Astrocyte of the spinal cord (primary cell): ENCODE results near the gene KLF16.

Experiments
- DNase-seq: peaks from one replicate; pipeline ENCODE4 v3.0.0; 2011; ENCODE audit warnings: low read depth, low spot score
- H3K4me3 ChIP-seq: 2 replicates; pipeline ENCODE4 v1.5.1; 2011; ENCODE audit warnings: low read depth, mild to moderate bottlenecking, low read length, moderate library complexity
- CTCF ChIP-seq: IDR thresholded peaks from 2 replicates; pipeline ENCODE4 v1.5.1; 2012; ENCODE audit warnings: low read depth, mild to moderate bottlenecking, low read length, inconsistent platforms
- in situ Hi-C: cut with HindIII; loops from 2 replicates; pipeline ENCODE4 v1.10.0; 2017; ENCODE audit warnings: low sequenced_read_pairs

KLF16 gene

GRCh38 chr19:1833540-1833939 is 29.8 kb downstream of the KLF16 start:
- DNase-seq: no peak
- no peak overlapping the region for H3K4me3 ChIP-seq
- TF ChIP-seq CTCF: no peak
- in situ Hi-C loops: no loop called here

GRCh38 chr19:1832046-1832663 is 31.2 kb downstream of the KLF16 start:
- no peak for DNase-seq
- in situ Hi-C loops: no loop called here
- H3K4me3 ChIP-seq: no peak overlapping the region
- no peak for TF ChIP-seq CTCF

DNA sequence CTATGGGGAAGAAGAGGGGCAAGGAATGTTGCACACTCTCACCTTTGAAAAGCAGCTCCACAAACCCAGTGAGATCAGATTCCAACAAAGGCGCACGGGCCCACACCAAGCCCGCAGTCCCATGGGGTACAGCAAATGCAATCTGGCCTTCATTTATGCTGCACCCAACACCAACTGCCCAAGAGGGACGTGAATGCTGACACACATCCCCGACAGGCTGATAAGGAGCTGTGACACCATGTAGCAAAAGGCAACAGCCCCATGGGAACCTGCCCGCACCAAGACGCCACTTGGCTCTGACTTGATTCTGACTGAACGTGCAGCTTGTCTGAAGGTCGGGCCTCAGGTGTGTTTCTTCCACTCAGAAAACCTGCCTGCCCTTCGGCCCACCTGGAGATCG is 32.4 kb downstream of the KLF16 start:
- DNase-seq: no peak
- no peak for TF ChIP-seq CTCF
- in situ Hi-C loops: no loop called here
- H3K4me3 ChIP-seq: no peak overlapping the region

GRCh38 chr19:1830568-1830967 is 32.8 kb downstream of the KLF16 start:
- in situ Hi-C loops: no loop called here

GRCh38 chr19:1829958-1830357 is 33.4 kb downstream of the KLF16 start:
- no peak for TF ChIP-seq CTCF
- in situ Hi-C loops: no loop called here
- DNase-seq: no peak
- H3K4me3 ChIP-seq: no peak overlapping the region

More at GRCh38 chr19:1830568-1830967, 32.8 kb downstream of the KLF16 start:
- DNase-seq: no peak
- no peak overlapping the region for H3K4me3 ChIP-seq
- TF ChIP-seq CTCF: no peak

DNA sequence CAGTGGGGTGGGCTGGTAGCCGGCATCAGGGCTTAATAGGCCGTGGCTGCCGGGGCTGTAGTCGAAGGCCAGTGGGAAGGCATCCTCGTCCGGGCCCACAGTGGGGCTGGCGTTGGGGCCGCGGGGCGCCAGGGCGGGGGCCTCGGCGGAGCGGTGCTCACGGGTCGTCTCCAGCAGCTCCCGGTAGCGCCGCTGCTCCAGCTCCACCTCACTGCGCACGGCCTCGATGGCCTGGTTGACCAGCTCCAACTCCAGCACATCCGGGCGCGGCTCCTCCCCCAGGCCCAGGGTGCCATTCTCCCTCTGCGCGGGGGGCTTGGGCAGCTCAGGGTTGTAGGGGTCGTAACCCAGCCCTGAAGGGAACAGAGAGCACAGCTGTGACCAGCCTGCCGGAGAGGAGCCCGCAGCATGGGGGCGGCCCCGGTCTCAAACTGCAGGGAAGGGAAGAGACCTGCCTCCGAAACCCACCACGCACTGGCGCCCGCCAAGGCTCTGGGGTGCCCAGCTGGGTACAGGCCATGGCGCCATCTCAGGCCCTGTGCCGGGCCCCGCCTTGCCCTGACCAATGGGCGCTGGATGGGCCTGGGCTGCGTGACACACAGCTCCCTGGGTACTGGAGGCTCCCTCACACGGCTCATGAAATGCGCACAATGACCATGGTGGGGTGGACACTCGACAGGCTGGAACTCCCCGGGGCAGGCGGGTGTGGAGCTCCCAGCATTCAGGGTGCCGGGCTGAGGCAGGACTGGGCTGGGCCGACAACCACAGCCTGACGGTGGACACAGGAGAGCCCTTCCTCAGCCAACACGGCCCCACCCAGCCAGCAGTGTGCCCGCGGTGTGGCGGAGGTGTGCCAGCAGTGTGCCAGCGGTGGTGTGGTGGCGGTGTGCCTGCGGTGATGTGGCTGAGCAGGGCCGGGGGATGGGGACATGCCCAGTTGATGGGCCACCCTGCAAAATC is 34.8 kb downstream of the KLF16 start:
- no peak for TF ChIP-seq CTCF
- H3K4me3 ChIP-seq: no peak overlapping the region
- DNase-seq: no peak
- in situ Hi-C loops: no loop called here
